ENCODE results near the gene GDAP1L1.

Gene GDAP1L1

GRCh38 chr20:44210406-44211176, 36.5 kb upstream of the GDAP1L1 start, which contains the start of gene OSER1:
OSER1 (minus strand) TSS chr20:44210771; CDS start chr20:44206957, 3,814 bp downstream.
- no peak for TF ChIP-seq CTCF (IDR thresholded peaks at IDR 0.05; ENCODE audit: low read depth, low read length, missing control alignments)
- peak; percentile 93 for DNase-seq (ENCODE audit: extremely low read depth, low read depth)
- peak within 1 kb of the TSS; percentile 98 for H3K4me3 ChIP-seq (replicated peaks; ENCODE audit: low read depth, low read length)

- DNase-seq (ENCODE audit: extremely low read depth, low read depth): no peak
- peak overlapping the region; percentile 98 for H3K4me3 ChIP-seq (replicated peaks; ENCODE audit: low read depth, low read length)
- no peak for TF ChIP-seq CTCF (IDR thresholded peaks at IDR 0.05; ENCODE audit: low read depth, low read length, missing control alignments)
Measured at GRCh38 chr20:44211177-44212039, 35.7 kb upstream of the GDAP1L1 start.

DNA sequence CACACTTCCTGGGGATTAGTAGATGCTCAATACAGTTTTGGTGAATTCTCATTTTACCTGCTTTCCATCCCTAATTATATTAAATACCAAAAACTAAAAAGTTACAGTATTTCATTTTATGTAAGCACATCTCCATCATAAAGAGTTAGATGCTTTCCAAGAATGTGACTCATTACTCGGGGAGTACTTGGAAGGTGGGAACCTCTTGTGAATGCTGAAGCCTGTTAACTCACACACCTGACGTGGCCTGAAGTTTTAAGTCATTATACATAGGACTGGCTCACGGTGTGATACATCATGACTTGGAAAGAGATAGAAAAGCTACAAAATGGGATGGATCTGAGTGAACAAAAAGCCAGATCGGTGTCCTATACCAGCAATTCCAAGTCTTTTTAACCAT, 34.3 kb upstream of the GDAP1L1 start:
- DNase-seq (ENCODE audit: extremely low read depth, low read depth): no peak
- no peak for TF ChIP-seq CTCF (IDR thresholded peaks at IDR 0.05; ENCODE audit: low read depth, low read length, missing control alignments)
- H3K4me3 ChIP-seq (replicated peaks; ENCODE audit: low read depth, low read length): no peak overlapping the region

DNA sequence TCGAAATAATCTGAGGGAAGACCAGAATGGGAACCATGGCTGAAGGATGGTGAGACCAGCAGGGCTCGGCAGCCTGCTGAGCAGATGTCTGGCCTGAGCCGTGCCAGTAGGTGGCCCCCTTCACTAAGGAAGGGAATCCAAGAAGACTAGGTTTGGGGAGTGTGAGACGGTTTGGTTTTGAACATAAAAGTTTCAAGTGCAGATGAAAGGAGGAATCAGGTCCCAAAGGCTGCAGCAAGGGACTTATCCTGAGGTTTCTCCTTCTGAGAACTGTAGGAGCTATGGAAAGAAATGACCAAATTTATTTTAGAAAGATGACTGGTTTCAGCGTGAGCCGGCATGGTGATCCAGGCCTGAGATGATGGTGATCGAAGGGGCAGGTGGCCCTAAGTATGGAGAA, 32.0 kb upstream of the GDAP1L1 start:
- peak; percentile 83 for TF ChIP-seq CTCF (IDR thresholded peaks at IDR 0.05; ENCODE audit: low read depth, low read length, missing control alignments)
- no peak for DNase-seq (ENCODE audit: extremely low read depth, low read depth)
- H3K4me3 ChIP-seq (replicated peaks; ENCODE audit: low read depth, low read length): no peak overlapping the region

DNA sequence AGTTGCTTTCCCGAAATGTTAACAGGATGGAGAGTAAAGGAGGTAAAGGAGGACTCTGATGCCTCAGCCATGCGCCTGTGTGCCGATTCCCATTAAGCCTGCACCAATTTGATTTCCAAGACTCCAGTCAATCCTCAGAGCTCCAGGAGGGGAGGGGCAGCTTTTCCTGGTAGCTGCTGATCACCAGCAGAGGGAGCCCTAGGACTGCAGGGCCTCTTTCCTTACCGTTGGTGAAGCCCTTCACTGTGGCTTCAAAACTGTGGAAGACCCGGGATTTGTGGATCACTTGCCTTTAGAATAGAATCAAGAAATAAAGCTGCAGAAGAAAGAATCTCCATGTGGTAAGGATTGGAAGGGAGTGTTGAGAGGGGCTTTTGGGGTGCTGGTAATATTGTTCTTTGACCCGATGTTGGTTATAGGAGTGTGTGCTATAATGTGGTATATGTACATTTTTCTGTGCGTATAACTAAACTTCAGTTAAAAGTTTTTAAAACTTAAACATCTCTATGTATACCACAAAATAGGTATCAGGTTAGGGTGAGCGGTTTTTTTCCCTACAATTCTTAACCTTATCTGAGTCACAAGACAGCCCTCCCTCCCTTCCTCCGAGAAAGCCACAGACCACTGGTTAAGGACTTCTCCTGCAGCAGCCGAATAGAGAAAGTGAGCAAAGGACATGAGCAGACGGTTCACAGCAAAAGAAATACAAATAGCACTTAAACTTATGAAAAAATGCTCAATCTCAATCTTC, 29.6 kb upstream of the GDAP1L1 start:
- DNase-seq (ENCODE audit: extremely low read depth, low read depth): no peak
- peak; percentile 98 for TF ChIP-seq CTCF (IDR thresholded peaks at IDR 0.05; ENCODE audit: low read depth, low read length, missing control alignments)
- H3K4me3 ChIP-seq (replicated peaks; ENCODE audit: low read depth, low read length): no peak overlapping the region

DNA sequence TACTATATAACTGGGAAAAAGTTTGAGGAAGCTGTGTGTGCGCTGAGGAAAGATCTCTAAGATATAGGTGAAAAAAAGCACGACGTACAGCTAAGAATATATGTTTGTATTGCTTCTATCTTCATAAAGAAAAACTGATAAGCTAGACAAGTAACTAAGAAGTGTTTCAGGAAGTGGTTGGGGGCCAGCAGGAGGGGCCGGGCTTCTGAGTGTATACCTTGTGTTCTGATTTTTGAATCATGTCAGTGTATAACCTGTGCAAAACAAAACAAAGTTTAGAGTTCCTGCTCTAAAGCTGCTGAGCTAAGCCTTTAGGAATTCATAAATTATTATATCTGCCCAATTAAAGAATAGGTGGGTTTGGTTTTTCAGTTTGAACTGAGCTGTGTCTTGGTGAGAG, 28.7 kb upstream of the GDAP1L1 start:
- no peak overlapping the region for H3K4me3 ChIP-seq (replicated peaks; ENCODE audit: low read depth, low read length)
- no peak for TF ChIP-seq CTCF (IDR thresholded peaks at IDR 0.05; ENCODE audit: low read depth, low read length, missing control alignments)
- no peak for DNase-seq (ENCODE audit: extremely low read depth, low read depth)
